Left lobe of liver (tissue), 2 donors: Measurements from ENCODE around the gene TMEM141. TPM values are rescaled to one million over a fixed set of nuclear protein-coding genes. Genes with fewer than 3 reads are reported as not detected.
"Not testable (repeated sequence)": the region's sequence is repeated elsewhere in the genome, so short reads cannot be mapped to it uniquely, and the experiment has no call there.

Experiments
- ATAC-seq: fragments of 200-7000 bp; cut with Tn5 transposase; one replicate; pipeline ENCODE4 v1.9.1; 2020; ENCODE audit warnings: mild to moderate bottlenecking, moderate library complexity
- DNase-seq: peaks from one replicate; pipeline ENCODE4 v3.0.0-alpha.2; 2020; ENCODE audit warnings: low spot score
- total RNA-seq: library from RNA; stranded (reverse); gene quantifications from one replicate; pipeline ENCODE4 v1.2.1, GENCODE V29; 2021
- donor health status: DM: no; HTN: no; CAD: no; lungs with moderate emphysema.
- donor health status: DM: no; HTN: yes; CAD: no.

Gene TMEM141
- total RNA-seq, 1 donor from 2014 or later: 55.1 TPM

DNA sequence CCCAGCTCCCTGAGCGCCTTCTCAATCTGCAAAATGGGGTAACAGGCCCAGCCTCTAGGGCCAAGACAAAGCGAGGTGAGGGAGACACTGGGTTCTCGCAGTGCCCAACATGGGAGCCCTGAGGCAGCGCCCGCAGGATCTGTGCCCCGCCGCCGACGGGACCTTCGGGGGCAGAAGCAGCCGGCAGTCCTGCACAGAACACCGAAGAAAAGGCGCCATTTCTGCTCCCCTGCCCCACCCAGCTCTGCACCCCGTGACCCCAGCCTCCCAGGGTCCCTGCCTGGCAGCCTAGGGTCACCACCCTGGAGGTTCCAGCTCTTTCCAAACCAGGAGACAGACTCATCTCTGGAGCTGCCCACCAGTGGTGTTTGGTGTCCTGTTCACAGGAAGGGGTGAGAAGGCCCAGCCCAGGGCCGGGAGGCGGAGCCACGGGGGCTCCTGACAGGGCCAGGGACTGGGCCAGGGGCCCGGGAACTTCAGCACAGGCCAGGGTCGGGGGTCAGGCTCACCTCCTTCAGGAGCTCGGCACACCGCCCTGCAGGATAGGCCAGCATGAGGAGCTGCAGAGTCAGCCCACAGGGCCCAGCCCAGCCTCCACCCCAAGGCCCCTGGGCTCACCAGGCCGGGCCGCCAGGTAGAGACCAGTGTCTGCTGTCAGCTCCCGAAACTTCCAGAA, 36.4 kb upstream of the TMEM141 start:
- ATAC-seq (no peak), DNase-seq (no peak)

DNA sequence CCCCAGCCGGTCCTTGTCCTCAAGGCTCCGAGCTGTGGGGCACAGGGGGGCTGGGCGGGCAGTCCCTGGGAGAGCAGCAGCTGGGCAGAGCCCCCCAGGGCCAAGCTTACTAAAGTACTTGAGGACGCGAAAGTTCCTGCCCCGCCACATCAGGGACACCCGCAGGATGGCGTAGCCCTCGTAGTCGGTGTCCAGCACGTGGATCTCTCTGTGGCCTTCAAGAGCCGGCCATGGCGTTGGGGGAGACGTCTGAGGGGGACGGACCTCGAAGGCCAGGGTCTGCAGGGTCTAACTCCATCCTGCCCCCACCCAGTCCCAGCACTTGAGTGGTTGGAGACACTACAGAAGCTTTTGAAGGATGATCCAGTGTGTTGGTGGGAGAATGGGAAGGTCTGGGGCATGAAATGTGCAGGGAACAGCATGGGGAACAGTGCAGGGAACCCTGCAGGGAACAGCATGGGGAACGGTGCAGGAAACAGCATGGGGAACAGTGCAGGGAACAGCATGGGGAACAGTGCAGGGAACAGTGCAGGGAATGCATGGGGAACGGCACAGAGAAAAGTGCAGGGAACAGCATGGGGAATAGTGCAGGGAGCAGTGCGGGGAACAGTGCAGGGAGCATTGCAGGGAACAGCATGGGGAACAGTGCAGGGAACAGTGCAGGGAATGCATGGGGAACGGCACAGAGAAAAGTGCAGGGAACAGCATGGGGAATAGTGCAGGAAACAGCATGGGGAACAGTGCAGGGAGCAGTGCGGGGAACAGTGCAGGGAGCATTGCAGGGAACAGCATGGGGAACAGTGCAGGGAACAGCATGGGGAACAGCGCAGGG, 35.6 kb upstream of the TMEM141 start:
- not testable (repeated sequence) for ATAC-seq, DNase-seq

DNA sequence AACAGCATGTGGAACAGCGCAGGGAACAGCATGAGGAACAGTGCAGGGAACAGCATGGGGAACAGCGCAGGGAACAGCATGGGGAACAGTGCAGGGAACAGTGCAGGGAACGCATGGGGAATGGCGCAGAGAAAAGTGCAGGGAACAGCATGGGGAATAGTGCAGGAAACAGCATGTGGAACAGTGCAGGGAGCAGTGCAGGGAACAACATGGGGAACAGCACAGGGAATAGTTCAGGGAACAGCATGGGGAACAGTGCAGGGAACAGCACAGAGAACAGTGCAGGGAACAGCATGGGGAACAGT, 35.1 kb upstream of the TMEM141 start:
- ATAC-seq (no peak), DNase-seq (no peak)

DNA sequence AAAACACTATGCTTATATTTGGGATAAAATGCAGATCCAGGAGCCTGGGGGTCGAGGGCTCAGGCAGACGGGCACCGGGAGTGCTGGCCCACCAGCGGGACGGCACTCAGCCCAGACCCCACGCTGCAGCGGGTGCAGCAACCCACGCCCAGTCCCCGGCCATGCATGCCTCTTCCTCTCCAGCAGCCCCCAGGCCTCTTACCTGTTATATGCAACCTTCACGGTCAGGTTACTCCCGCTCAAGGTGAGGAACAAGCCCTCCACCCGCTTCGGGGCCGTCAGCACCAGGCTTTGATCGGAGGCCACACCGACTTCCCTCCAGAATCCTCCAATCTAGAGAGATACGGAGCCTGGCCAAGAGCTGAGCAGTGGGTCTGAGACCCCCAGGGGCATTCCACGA, 34.3 kb upstream of the TMEM141 start:
- no peak for DNase-seq
- ATAC-seq: no peak

- DNase-seq: no peak
- ATAC-seq: no peak
Observed at GRCh38 chr9:136757328-136757727, 33.8 kb upstream of the TMEM141 start.

- no peak for ATAC-seq
Observed at GRCh38 chr9:136757751-136758140, 33.4 kb upstream of the TMEM141 start.

GRCh38 chr9:136759001-136759400, 32.1 kb upstream of the TMEM141 start:
- no peak for ATAC-seq

More at GRCh38 chr9:136757751-136758140, 33.4 kb upstream of the TMEM141 start:
- DNase-seq: no peak

DNA sequence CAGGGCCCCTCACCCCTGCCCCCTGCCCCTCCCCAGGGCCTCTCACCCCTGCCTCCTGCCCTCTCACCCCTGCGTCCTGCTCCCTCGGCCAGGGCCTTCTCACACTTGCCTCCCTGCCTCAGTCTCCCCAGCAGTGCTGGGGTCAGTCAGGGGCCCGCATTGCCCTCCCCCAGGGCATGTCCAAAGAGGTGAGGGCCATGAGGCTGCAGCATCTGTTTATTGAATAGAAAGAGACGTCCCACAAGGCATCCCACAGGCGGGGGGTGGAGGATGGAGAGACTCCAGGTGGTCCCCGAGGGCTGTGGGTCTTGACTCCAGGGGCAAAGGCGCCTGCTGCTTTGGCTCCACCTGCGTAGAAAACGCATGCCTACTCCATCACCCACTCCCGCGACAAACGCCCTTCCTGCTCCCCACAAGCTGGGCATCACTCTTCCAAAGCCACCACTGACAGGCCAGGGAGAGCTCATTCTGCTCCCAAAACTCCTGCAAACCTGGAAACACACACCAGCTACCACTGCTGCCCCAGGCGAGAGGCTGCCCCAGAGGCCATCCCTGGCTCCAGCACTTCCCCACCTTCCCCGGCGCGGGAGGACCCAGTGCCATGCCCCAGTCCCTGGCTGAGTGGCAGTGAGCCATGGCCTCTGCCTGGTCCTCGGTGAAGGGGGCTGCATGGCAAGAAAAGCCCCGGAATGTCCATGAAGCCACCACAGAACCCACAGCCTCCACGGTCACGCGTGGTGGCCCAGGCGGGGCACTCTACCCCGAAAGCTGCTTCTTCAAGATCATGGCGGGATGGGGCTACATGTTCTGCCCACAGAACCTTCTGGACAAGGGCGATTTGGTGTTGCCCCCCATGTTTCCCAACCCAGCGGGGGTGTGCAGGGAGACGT, 31.5 kb upstream of the TMEM141 start:
- no peak for ATAC-seq
- no peak for DNase-seq

More at GRCh38 chr9:136759001-136759400, 32.1 kb upstream of the TMEM141 start:
- DNase-seq: no peak

DNA sequence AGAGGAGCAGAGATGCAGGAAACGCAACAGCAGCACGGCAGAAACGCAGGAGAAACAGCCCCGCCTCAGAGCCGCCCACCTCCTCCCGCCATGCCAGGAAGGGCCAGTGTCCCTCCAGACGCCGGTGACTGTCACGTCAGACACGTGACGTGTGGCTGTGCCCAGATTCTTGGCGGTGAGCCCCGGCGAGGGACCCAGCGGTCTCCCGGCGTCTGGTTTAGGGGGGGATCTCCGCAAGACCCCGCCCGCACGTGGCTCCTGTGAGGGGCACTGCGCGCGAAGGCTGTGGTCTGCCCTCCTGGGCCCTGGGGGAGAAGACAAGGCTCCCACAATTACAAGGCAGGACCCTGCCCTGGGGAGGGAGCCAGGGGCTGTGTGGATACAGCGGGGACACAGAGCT, 30.7 kb upstream of the TMEM141 start:
- ATAC-seq (no peak), DNase-seq (peak; percentile 46)

DNA sequence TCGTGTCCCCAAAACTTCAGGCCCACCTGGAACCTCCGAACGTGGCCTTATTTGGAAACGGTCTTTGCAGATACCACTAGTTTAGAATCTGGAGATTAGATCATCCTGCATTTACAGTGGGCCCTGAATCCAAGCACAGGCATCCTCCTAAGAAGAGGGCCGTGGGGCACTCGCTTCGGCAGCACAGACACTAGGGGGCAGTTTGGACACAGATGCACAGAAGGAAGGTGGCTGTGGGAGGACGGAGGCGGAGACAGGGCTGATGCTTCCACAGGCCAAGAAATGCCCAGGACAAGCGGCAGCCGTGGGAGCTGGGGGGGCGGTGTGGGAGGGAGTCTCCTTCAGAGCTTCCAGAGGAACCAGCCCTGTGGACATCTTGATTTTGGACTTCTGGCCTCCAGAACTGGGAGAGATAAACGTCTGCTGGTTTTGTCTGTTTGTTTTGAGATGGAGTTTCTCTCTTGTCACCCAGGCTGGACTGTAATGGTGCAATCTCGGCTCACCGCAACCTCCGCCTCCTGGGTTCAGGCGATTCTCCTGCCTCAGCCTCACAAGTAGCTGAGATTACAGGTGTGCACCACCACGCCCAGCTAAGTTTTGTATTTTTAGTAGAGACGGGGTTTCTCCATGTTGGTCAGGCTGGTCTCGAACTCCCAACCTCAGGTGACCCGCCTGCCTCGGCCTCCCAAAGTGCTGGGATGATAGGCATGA, 30.2 kb upstream of the TMEM141 start:
- DNase-seq (peak; percentile 58), ATAC-seq (peak; percentile 68)

GRCh38 chr9:136761545-136761981, 29.6 kb upstream of the TMEM141 start:
- ATAC-seq: no peak
- no peak for DNase-seq

GRCh38 chr9:136762221-136762691, 28.9 kb upstream of the TMEM141 start:
- DNase-seq (no peak), ATAC-seq (no peak)

- DNase-seq: peak; percentile 47
- peak; percentile 29 for ATAC-seq
Observed at GRCh38 chr9:136762915-136763648, 28.1 kb upstream of the TMEM141 start.

DNA sequence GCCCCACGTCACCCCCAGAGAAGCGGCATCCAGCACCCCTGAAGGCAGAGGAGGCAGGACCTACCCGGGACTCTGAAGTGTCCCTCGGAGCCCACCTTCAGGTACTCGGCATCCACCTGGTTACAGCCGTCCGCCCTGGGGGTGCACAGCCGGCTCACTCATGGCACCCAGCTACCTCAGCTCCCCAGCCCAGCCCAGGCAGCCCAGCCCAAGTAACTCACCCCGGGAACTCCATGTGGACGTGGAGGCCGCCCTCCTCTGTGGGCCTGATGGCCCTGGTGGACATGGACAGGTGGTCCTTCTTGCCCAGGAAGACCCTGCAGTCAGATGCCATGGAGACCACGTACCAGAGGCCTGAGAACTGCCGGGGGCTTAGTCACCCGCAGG, 27.5 kb upstream of the TMEM141 start:
- ATAC-seq: no peak
- no peak for DNase-seq

GRCh38 chr9:136764301-136764891, 26.7 kb upstream of the TMEM141 start, which contains the start of gene LCN15:
Gene LCN15 (minus strand): TSS chr9:136764518. CDS start chr9:136764488, 30 bp downstream.
- peak; percentile 16 for ATAC-seq
- DNase-seq: peak; percentile 47

DNA sequence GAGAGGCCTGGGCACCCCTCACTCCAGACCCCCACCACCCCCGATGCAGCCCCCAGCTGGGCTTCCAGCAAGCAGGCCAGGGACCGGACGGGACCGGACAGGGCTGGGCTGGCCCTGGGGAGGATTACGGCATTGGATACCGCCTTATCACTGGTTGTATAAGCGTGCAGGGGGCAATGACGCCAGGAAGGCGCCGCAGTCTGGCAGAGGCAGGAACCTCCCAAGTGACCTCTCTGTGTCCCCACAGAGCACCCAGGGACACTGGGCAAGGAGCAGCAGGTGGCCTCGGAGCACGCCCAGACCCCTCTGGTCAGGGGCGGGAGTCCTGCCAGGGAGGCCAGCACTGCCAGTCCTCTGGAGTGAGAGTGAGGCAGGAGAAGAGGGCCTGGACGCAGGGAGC, 26.1 kb upstream of the TMEM141 start:
- peak; percentile 51 for DNase-seq

GRCh38 chr9:136765745-136766409, 25.3 kb upstream of the TMEM141 start:
- DNase-seq, ATAC-seq: not testable (repeated sequence)

More for the DNA sequence above, 26.1 kb upstream of the TMEM141 start:
- ATAC-seq: peak; percentile 40

- not testable (repeated sequence) for ATAC-seq
- peak; percentile 64 for DNase-seq
Observed at GRCh38 chr9:136766410-136767120, 24.6 kb upstream of the TMEM141 start.
